HepG2 (cell line): ENCODE measurements around the gene TOX4. TPM values are rescaled to one million over a fixed set of nuclear protein-coding genes. Genes with fewer than 3 reads are reported as not detected.

Source experiments
- ATAC-seq: fragments of 200-7000 bp; cut with Tn5 transposase; 3 replicates; pipeline ENCODE4 v1.9.1; 2020; ENCODE audit warnings: mild to moderate bottlenecking, moderate library complexity
- BruUV-seq: library from RNA; stranded (reverse); fragments of 400-500 nt; replicated peaks from 2 replicates; lab custom pipeline; 2021; lab: Mats Ljungman, UMichigan
- CTCF ChIA-PET: fragments of 300-600 bp; formaldehyde crosslinking; extraction: SDS; loops from one replicate; lab custom pipeline; 2021; ENCODE audit warnings: low total read pairs, inconsistent platforms, low intra/inter-chr PET ratio; lab: Yijun Ruan, JAX
- POLR2A ChIA-PET: fragments of 350-600 bp; sonication (Branson Sonifier 250); formaldehyde crosslinking; loops from one replicate; lab custom pipeline; 2020; ENCODE audit warnings: antibody characterized with exemption, inconsistent platforms; lab: Yijun Ruan, JAX
- DNase-seq: peaks from one replicate; pipeline ENCODE4 v3.0.0-alpha.2; 2015; ENCODE audit warnings: low spot score
- FAIRE-seq: peaks from 3 replicates; lab custom pipeline; 2011; peaks lifted over from hg19 to GRCh38; lab: Jason Lieb, UNC
- H2AFZ ChIP-seq: one replicate; pipeline ENCODE4 v1.6.1; 2011; ENCODE audit warnings: low read length, inconsistent platforms
- H3K27ac ChIP-seq: fragments of 300-600 bp; 3 replicates; pipeline ENCODE4 v1.8.0; 2011; ENCODE audit warnings: mixed run types, mild to moderate bottlenecking, mixed read lengths, low read length, inconsistent platforms; ENCODE audit not compliant: insufficient read depth; ENCODE audit errors: extremely low read length
- H3K27me3 ChIP-seq, 2 experiments: fragments of 200-600 bp in 1 of 2; 2 replicates in 1 of 2; 3 replicates in 1 of 2; pipeline versions ENCODE4 v1.6.0 to v1.8.0; 2011; ENCODE audit warnings: low read length in 2 of 2, mild to moderate bottlenecking in 2 of 2, moderate library complexity in 2 of 2, inconsistent platforms in 1 of 2; ENCODE audit not compliant: insufficient read depth in 2 of 2, control insufficient read depth in 1 of 2
- H3K36me3 ChIP-seq, 2 experiments: fragments of 200-600 bp in 1 of 2; replicated peaks in 1 of 2; 2 replicates in 1 of 2; 3 replicates in 1 of 2; pipeline versions ENCODE4 v1.5.1 to v1.8.0; 2011; ENCODE audit warnings: low read length in 2 of 2, inconsistent platforms in 1 of 2; ENCODE audit not compliant: insufficient read depth in 2 of 2, control insufficient read depth in 1 of 2
- H3K4me1 ChIP-seq: 2 replicates; pipeline ENCODE4 v1.5.1; 2012; ENCODE audit warnings: low read length, inconsistent platforms; ENCODE audit not compliant: insufficient read depth
- H3K4me2 ChIP-seq: 2 replicates; pipeline ENCODE4 v1.6.0; 2011; ENCODE audit warnings: low read depth, low read length, inconsistent platforms
- H3K4me3 ChIP-seq, 3 experiments: fragments of 200-600 bp in 1 of 3; sonication (generic), shearing (Covaris generic) in 1 of 3; replicated peaks in 1 of 3; 2 replicates each; pipeline ENCODE4 v1.5.1; 2011 to 2016; ENCODE audit warnings: low read length in 3 of 3, inconsistent platforms in 2 of 3, low read depth in 2 of 3, mild to moderate bottlenecking in 2 of 3, control low read depth in 1 of 3, mixed read lengths in 1 of 3; ENCODE audit not compliant: insufficient read depth in 1 of 3
- H3K79me2 ChIP-seq: one replicate; pipeline ENCODE4 v1.6.1; 2011; ENCODE audit warnings: low read length, inconsistent platforms; ENCODE audit not compliant: insufficient read depth
- H3K9ac ChIP-seq: 2 replicates; pipeline ENCODE4 v1.6.0; 2011; ENCODE audit warnings: mild to moderate bottlenecking, low read depth, low read length, inconsistent platforms; ENCODE audit not compliant: insufficient read depth
- H3K9me3 ChIP-seq: 2 replicates; pipeline ENCODE4 v1.5.1; 2012; ENCODE audit warnings: mild to moderate bottlenecking, low read length
- H4K20me1 ChIP-seq: 2 replicates; pipeline ENCODE4 v1.6.0; 2011; ENCODE audit warnings: inconsistent platforms, mild to moderate bottlenecking, low read length, moderate library complexity; ENCODE audit not compliant: insufficient read depth
- DBP ChIP-seq: sonication (generic); formaldehyde crosslinking; IDR thresholded peaks from 2 replicates; pipeline ENCODE4 v1.4.0; 2020; ENCODE audit warnings: missing genetic modification reagents; ENCODE audit errors: not compliant biosample characterization
- FUBP1 ChIP-seq: sonication (generic); formaldehyde crosslinking; IDR thresholded peaks from 2 replicates; pipeline ENCODE4 v1.5.1; 2020; ENCODE audit warnings: missing genetic modification reagents, mild to moderate bottlenecking, borderline replicate concordance
- MBNL3 ChIP-seq: fragments of 250-450 bp; sonication (Bioruptor Pico); conservative IDR thresholded peaks from 2 replicates; pipeline ENCODE4 v1.8.0; 2022; ENCODE audit warnings: mild to moderate bottlenecking, inconsistent platforms
- MIER3 ChIP-seq: IDR thresholded peaks from 2 replicates; pipeline ENCODE4 v1.6.1; 2016; ENCODE audit warnings: missing compliant biosample characterization, borderline replicate concordance
- MIXL1 ChIP-seq: IDR thresholded peaks from 2 replicates; pipeline ENCODE4 v1.6.1; 2016
- RARA ChIP-seq: IDR thresholded peaks from 2 replicates; pipeline ENCODE4 v1.6.1; 2016; ENCODE audit warnings: missing genetic modification reagents, missing compliant biosample characterization
- RBAK ChIP-seq: sonication (generic); formaldehyde crosslinking; IDR thresholded peaks from 2 replicates; pipeline ENCODE4 v1.5.1; 2020; ENCODE audit warnings: mild to moderate bottlenecking, missing genetic modification reagents
- SOX13 ChIP-seq, 3 experiments: fragments of 450-650 bp in 1 of 3; sonication (generic) in 1 of 3; formaldehyde crosslinking in 1 of 3; IDR thresholded peaks in 2 of 3; conservative IDR thresholded peaks in 1 of 3; 2 replicates each; pipeline versions ENCODE4 v1.5.0 to v1.6.1; 2016 to 2020; ENCODE audit warnings: antibody characterized with exemption in 1 of 3, mild to moderate bottlenecking in 1 of 3, missing compliant biosample characterization in 1 of 3, missing genetic modification reagents in 1 of 3, moderate library complexity in 1 of 3
- SOX6 ChIP-seq, 2 experiments: fragments of 450-650 bp in 1 of 2; sonication (generic) in 1 of 2; formaldehyde crosslinking in 1 of 2; IDR thresholded peaks; 2 replicates each; pipeline versions ENCODE4 v1.4.0 to v1.6.1; 2017 to 2020; ENCODE audit warnings: antibody characterized with exemption in 1 of 2, mild to moderate bottlenecking in 1 of 2, missing genetic modification reagents in 1 of 2
- ZBTB26 ChIP-seq: IDR thresholded peaks from 2 replicates; pipeline ENCODE4 v1.6.1; 2016; ENCODE audit warnings: missing compliant biosample characterization, missing genetic modification reagents, borderline replicate concordance
- ZNF264 ChIP-seq: sonication (generic); formaldehyde crosslinking; IDR thresholded peaks from 2 replicates; pipeline ENCODE4 v1.4.0; 2020; ENCODE audit warnings: missing genetic modification reagents
- ZNF512 ChIP-seq: sonication (generic); formaldehyde crosslinking; IDR thresholded peaks from 2 replicates; pipeline ENCODE4 v1.4.0; 2020; ENCODE audit warnings: mild to moderate bottlenecking, missing genetic modification reagents
- WGBS: methylation state at CpG from one replicate; pipeline ENCODE4 v1.1.6; 2017; ENCODE audit warnings: low lambda C conversion rate; 5-methylcytosine and 5-hydroxymethylcytosine counted together
- in situ Hi-C: cut with HindIII; loops from 2 replicates; pipeline ENCODE4 v1.10.0; 2017; ENCODE audit warnings: low pct_unique_long_range_greater_than_20kb; ENCODE audit not compliant: extremely low pct_ligation_motif_present
- intact Hi-C: fragments of 100-400 bp; cut with micrococcal nuclease; formaldehyde crosslinking; loops from one replicate; pipeline ENCODE4 v1.10.0; 2022; ENCODE audit not compliant: unreplicated experiment
- polyA plus RNA-seq, 8 experiments: library from polyadenylated mRNA; depleted of rRNA in 3 of 8; stranded (reverse) in 7 of 8; unstranded in 1 of 8; fragments of >200 nt; fragmentation: Illumina TruSeq in 4 of 8; extraction: Trizol in 4 of 8; gene quantifications; 2 replicates each; pipeline versions ENCODE4 v1.2.1 to v1.2.3, GENCODE V29; 2011 to 2016; ENCODE audit warnings: low read depth in 4 of 8, missing spikeins in 1 of 8, mixed read lengths in 1 of 8; ENCODE audit not compliant: insufficient read depth in 1 of 8
- total RNA-seq, 5 experiments: library from RNA; depleted of rRNA; stranded (reverse); fragments of >200 nt; fragmentation: Illumina TruSeq; extraction: Trizol; gene quantifications; 2 replicates each; pipeline ENCODE4 v1.2.3, GENCODE V29; 2016; ENCODE audit warnings: low read depth in 1 of 5

TOX4 gene
- total and polyA plus RNA-seq, 2 of the 13 experiments (the other 11 are each of a cell fraction or from before 2014, with no cell fraction given) = 71.8 to 163 TPM

GRCh38 chr14:21527318-21527679, 50.3 kb downstream of the TOX4 start (continued):
- no peak for TF ChIP-seq ZNF512 (CRISPR knock-in tag)

GRCh38 chr14:21528381-21529348, 51.7 kb downstream of the TOX4 start:
- peak; percentile 64 for ATAC-seq
- peak; percentile 97 for FAIRE-seq
- no peaks in the 10 kb centered on the region for H4K20me1 ChIP-seq
- WGBS = 8% methylated on average over 4 of the region's 4 CpGs
- H3K79me2 ChIP-seq = no peaks in the 10 kb centered on the region
- H3K4me2 ChIP-seq = peak overlapping the region; percentile 68
- in situ Hi-C loops = no loop called here
- peak overlapping the region in 2 of 3 experiments; percentile 19 to 22; a peak in 3 of 6 replicates for H3K4me3 ChIP-seq
- peak overlapping the region; percentile 85 for H3K27ac ChIP-seq
- intact Hi-C loops = loop anchor here (1.0 kb wide), 1 partner anchor 51 kb away; the partner anchor contains the start of gene TOX4
- DNase-seq = peak; percentile 93
- BruUV-seq = no TSS peak
- H3K4me1 ChIP-seq = peaks cover 46% of the 10 kb centered on the region
- no peaks in the 10 kb centered on the region for H3K27me3 ChIP-seq
- H3K9ac ChIP-seq = peak overlapping the region; percentile 57
- H3K36me3 ChIP-seq = no peaks in the 10 kb centered on the region
- ChIA-PET CTCF (no interaction called here), POLR2A (interaction anchor here (1.6 to 10.8 kb wide), 4 partner anchors 12 to 73 kb away, joined by 5 to 173 read pairs (median 12); partner anchors contain the start of genes CHD8 and METTL3)
- H2AFZ ChIP-seq = peak overlapping the region; percentile 59
- H3K9me3 ChIP-seq = no peaks in the 10 kb centered on the region
- TF ChIP-seq RBAK (CRISPR knock-in tag) = no peak; the same call in 1 of the 2 replicates
- TF ChIP-seq ZBTB26 (CRISPR knock-in tag) = no peak
- TF ChIP-seq SOX6 (IDR thresholded peaks at IDR 0.05) = no peak
- peak; percentile 81 for TF ChIP-seq SOX6 (CRISPR knock-in tag; IDR thresholded peaks at IDR 0.05)
- TF ChIP-seq MIXL1 (CRISPR knock-in tag) = peak; percentile 93
- no peak for TF ChIP-seq SOX13 (IDR thresholded peaks at IDR 0.05)
- peak in 1 of 2 experiments; percentile 77; a peak in 2 of 4 replicates for TF ChIP-seq SOX13 (CRISPR knock-in tag; conservative IDR thresholded peaks at IDR 0.05 in 1 of 2, IDR thresholded peaks at IDR 0.05 in 1 of 2)
- TF ChIP-seq FUBP1 (CRISPR knock-in tag) = no peak
- TF ChIP-seq RARA (CRISPR knock-in tag) = peak; percentile 84; the same call in 1 of the 2 replicates
- TF ChIP-seq ZNF264 = peak; percentile 66; the same call in 1 of the 2 replicates
- TF ChIP-seq MBNL3 (CRISPR knock-in tag) = no peak
- peak; percentile 76 for TF ChIP-seq DBP (CRISPR knock-in tag)
- TF ChIP-seq MIER3 = peak; percentile 50; the same call in 1 of the 2 replicates
